Thyroid gland (tissue), 4 donors: ENCODE measurements around the gene SSUH2. TPM values are rescaled to one million over a fixed set of nuclear protein-coding genes. Genes with fewer than 3 reads are reported as not detected.
"Not testable (repeated sequence)": the region's sequence is repeated elsewhere in the genome, so short reads cannot be mapped to it uniquely, and the experiment has no call there.

Source experiments
- DNase-seq, 2 donors: peaks; one replicate each; pipeline ENCODE4 v3.0.0-alpha.2; 2019
- H3K27ac ChIP-seq, 3 donors: fragments of 200-600 bp; sonication (generic); 1 replicate in 2 of 3; 2 replicates in 1 of 3; pipeline ENCODE4 v1.5.1; 2016 to 2019; ENCODE audit warnings: mild to moderate bottlenecking in 1 of 3, moderate library complexity in 1 of 3
- H3K27me3 ChIP-seq: fragments of 200-600 bp; sonication (generic); one replicate; pipeline ENCODE4 v1.5.1; 2019
- H3K36me3 ChIP-seq, 2 donors: fragments of 200-600 bp; sonication (generic); one replicate each; pipeline ENCODE4 v1.5.1; 2016 to 2019
- H3K4me1 ChIP-seq, 2 donors: fragments of 200-600 bp; sonication (generic); one replicate each; pipeline ENCODE4 v1.5.1; 2017 to 2019
- H3K4me3 ChIP-seq, 3 donors: fragments of 200-600 bp; sonication (generic); replicated peaks in 1 of 3; 1 replicate in 2 of 3; 2 replicates in 1 of 3; pipeline ENCODE4 v1.5.1; 2016; ENCODE audit warnings: mild to moderate bottlenecking in 1 of 3
- H3K9me3 ChIP-seq: fragments of 200-600 bp; sonication (generic); one replicate; pipeline ENCODE4 v1.5.1; 2017
- CTCF ChIP-seq, 6 experiments: fragments of 200-600 bp in 3 of 6; fragments of 450-650 bp in 3 of 6; sonication (generic) in 3 of 6; IDR thresholded peaks; one replicate each; pipeline ENCODE4 v1.5.1; 2016 to 2019; ENCODE audit warnings: antibody characterized with exemption in 6 of 6, mild to moderate bottlenecking in 2 of 6, inconsistent platforms in 1 of 6, moderate library complexity in 1 of 6
- POLR2A ChIP-seq, 2 donors: fragments of 450-650 bp; IDR thresholded peaks; one replicate each; pipeline ENCODE4 v1.6.1; 2017; ENCODE audit warnings: antibody characterized with exemption in 2 of 2, mild to moderate bottlenecking in 2 of 2, moderate library complexity in 1 of 2
- WGBS, 2 donors: methylation state at CpG; one replicate each; pipeline ENCODE4 v1.1.5; 2017; 5-methylcytosine and 5-hydroxymethylcytosine counted together
- intact Hi-C: fragments of 100-400 bp; cut with DNase I; formaldehyde crosslinking; loops from one replicate; pipeline ENCODE4 v1.15.1; 2023
- total RNA-seq, 4 donors: library from RNA; depleted of rRNA; stranded (reverse); fragments of >200 nt; gene quantifications; one replicate each; pipeline ENCODE4 v1.2.3, GENCODE V29; 2016

The SSUH2 gene
- total RNA-seq, 4 donors from 2014 or later: 0.11 to 1.0 (median 0.42) TPM; not detected in 1

GRCh38 chr3:8678751-8679150 lies 34.2 kb upstream of the SSUH2 start:
- no peak for DNase-seq
- no peaks in the 10 kb centered on the region for H3K9me3 ChIP-seq
- H3K4me1 ChIP-seq: no peaks in the 10 kb centered on the region
- no peaks in the 10 kb centered on the region for H3K27me3 ChIP-seq
- no peak overlapping the region for H3K27ac ChIP-seq
- no CpG with 5 or more reads among the region's 19 CpGs for WGBS, 2 donors
- H3K4me3 ChIP-seq: no peak overlapping the region
- H3K36me3 ChIP-seq: no peaks in the 10 kb centered on the region
- TF ChIP-seq POLR2A (IDR thresholded peaks at IDR 0.05): no peak
- TF ChIP-seq CTCF (IDR thresholded peaks at IDR 0.05): no peak
- intact Hi-C loops: no loop called here

GRCh38 chr3:8677258-8677657 lies 32.7 kb upstream of the SSUH2 start:
- H3K36me3 ChIP-seq, H3K4me1 ChIP-seq, H3K9me3 ChIP-seq, H3K27ac ChIP-seq, intact Hi-C loops, H3K27me3 ChIP-seq, DNase-seq, H3K4me3 ChIP-seq: not testable (repeated sequence)
- WGBS, 2 donors: 77 to 82% methylated on average over 4 to 5 of the region's 6 CpGs

GRCh38 chr3:8675591-8675990 lies 31.0 kb upstream of the SSUH2 start:
- H3K4me1 ChIP-seq, H3K9me3 ChIP-seq, intact Hi-C loops, H3K4me3 ChIP-seq, H3K36me3 ChIP-seq, DNase-seq, H3K27ac ChIP-seq, H3K27me3 ChIP-seq: not testable (repeated sequence)
- WGBS, 2 donors: 59 to 73% methylated on average over 7 of the region's 7 CpGs

GRCh38 chr3:8673083-8673737 lies 28.6 kb upstream of the SSUH2 start:
- Histone ChIP-seq H3K4me1 (no peaks in the 10 kb centered on the region), H3K9me3 (no peaks in the 10 kb centered on the region), H3K27me3 (no peaks in the 10 kb centered on the region), H3K4me3 (no peak overlapping the region), H3K36me3 (no peaks in the 10 kb centered on the region), H3K27ac (no peak overlapping the region)
- no peak for DNase-seq
- 80 to 82% methylated on average over 14 of the region's 14 CpGs for WGBS, 2 donors
- TF ChIP-seq POLR2A (IDR thresholded peaks at IDR 0.05) (no peak), CTCF (IDR thresholded peaks at IDR 0.05) (no peak)
- intact Hi-C loops: no loop called here

- TF ChIP-seq POLR2A (IDR thresholded peaks at IDR 0.05) (no peak), CTCF (IDR thresholded peaks at IDR 0.05) (no peak)
- 75 to 78% methylated on average over 2 of the region's 2 CpGs for WGBS, 2 donors
- H3K27ac ChIP-seq: no peak overlapping the region
Observed at GRCh38 chr3:8669019-8669418, 24.4 kb upstream of the SSUH2 start.

GRCh38 chr3:8668216-8668615 lies 23.6 kb upstream of the SSUH2 start:
- H3K36me3 ChIP-seq: no peaks in the 10 kb centered on the region
- intact Hi-C loops: no loop called here
- TF ChIP-seq POLR2A (IDR thresholded peaks at IDR 0.05): no peak
- no peak for TF ChIP-seq CTCF (IDR thresholded peaks at IDR 0.05)
- no peak overlapping the region for H3K4me3 ChIP-seq
- H3K9me3 ChIP-seq: no peaks in the 10 kb centered on the region
- H3K27me3 ChIP-seq: no peaks in the 10 kb centered on the region
- no peaks in the 10 kb centered on the region for H3K4me1 ChIP-seq
- no peak for DNase-seq
- no peak overlapping the region for H3K27ac ChIP-seq

More at GRCh38 chr3:8669019-8669418, 24.4 kb upstream of the SSUH2 start:
- Histone ChIP-seq H3K36me3 (no peaks in the 10 kb centered on the region), H3K9me3 (no peaks in the 10 kb centered on the region), H3K4me1 (no peaks in the 10 kb centered on the region), H3K27me3 (no peaks in the 10 kb centered on the region), H3K4me3 (no peak overlapping the region)
- no peak for DNase-seq
- intact Hi-C loops: no loop called here
